GM19099 (cell line): ENCODE measurements around the gene BPIFB1.

Experiments used
- POLR2A ChIP-seq: IDR thresholded peaks from 3 replicates; pipeline ENCODE4 v1.6.1; 2011; ENCODE audit warnings: low read depth; ENCODE audit not compliant: insufficient read length; ENCODE audit errors: extremely low read depth

Gene BPIFB1

DNA sequence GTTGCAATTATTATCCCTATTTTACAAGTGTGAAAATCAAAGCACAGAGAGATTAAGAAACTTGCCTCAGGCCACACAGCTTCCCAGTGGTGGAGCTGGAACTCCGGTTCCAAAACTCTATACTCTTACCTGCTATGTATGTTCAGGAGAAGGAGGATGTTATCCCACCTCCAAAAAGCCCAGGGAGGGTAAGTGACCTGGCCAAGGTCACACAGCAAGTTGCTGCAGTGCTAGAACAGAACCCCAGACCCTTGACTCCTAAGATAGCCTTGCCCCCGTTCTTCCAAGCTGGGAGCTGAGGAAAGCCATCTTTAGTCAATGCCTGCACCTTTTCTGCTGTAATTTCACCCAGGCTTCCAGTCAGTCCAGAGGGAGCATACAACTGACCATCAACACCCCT is 42.3 kb downstream of the BPIFB1 start:
- no peak for TF ChIP-seq POLR2A

DNA sequence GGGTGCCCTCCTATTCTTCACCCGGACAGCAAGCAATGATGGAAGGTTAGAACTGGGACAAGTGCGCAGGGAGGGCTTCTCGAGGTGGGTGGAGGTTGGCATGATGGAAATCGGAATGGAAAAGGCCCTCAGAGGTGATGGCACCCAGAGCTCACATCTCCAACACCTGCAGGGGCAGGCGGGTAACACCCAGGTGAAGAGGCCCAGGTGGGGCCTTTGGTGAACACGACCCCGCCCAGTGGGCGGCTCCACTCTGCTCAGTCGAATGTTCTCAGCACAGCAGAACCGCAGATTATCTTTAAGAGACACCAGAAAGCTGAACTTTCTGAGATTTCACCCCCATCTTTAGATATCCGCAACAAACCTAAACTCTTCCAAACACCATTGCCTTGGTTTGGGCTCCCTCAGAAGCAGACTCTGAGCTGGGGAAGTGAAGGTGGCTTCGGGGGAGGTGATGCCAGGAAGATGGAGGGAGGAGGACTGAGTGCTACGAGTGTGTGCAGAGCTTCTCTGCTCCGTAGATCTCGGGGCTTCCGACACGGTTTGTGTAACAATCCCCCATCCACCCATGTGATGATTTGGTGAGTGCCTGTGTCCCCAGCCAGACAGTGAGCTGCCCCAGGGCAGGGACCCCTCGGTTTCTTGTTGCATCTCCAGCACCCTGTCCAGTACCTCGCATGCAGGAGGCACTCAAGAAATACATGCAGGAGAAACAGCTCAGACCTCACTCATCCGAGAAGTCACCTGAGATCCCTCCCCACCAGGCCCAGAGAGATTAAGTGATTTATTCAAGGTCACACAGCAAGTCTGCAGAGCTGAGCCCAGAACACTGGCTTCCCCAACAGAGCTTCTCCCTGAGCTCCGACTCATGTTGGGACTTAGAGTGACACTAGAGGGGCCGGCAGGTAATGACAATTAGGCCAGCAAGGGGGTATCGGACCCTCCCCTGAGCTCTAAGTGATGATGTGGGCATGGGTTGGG is 45.4 kb downstream of the BPIFB1 start:
- TF ChIP-seq POLR2A, result no peak

- no peak for TF ChIP-seq POLR2A
These were observed 50.0 kb downstream of the BPIFB1 start for GRCh38 chr20:33332905-33333456.

DNA sequence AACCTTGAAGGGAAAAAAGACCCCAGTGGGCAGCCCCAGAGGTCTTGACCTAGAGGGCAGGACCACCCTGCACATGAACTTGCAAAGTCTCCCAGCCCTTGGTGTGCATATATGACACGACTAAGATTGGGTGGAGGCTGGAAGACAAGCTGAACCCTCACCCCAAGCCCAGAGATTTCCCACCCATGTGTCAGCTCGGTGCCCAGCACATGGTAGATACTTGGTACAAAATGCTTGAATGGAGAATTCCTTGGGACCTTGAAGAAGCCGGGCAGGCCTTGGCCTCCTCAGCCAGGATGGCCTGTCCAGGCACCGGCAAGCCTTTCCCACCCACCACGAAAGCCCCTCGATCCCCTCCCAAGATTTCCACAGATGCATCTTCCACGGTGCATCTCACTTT is 50.6 kb downstream of the BPIFB1 start:
- TF ChIP-seq POLR2A, result no peak

- TF ChIP-seq POLR2A, result no peak
These were observed 51.1 kb downstream of the BPIFB1 start for GRCh38 chr20:33334111-33334510.

- no peak for TF ChIP-seq POLR2A
These were observed 53.4 kb downstream of the BPIFB1 start for GRCh38 chr20:33336375-33336774.

DNA sequence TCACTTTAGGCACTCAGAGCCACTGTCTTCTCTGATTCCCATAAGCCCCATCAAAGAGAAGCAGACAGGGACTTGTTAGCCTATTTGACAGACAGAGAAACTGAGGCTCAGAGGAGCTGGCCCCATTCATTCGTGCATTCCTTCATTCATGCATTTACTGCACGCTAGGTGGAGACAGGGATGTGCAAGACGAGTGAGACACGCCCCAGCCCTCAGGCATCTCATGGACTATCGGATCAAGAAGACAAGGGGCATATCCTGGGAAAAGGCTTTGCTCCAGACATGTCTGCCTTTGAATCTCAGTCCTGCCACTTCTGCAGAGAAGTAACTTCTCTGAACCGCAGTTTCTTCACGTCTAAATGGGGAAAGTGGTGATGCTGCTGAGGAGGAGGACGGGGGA is 54.1 kb downstream of the BPIFB1 start:
- TF ChIP-seq POLR2A, result no peak

DNA sequence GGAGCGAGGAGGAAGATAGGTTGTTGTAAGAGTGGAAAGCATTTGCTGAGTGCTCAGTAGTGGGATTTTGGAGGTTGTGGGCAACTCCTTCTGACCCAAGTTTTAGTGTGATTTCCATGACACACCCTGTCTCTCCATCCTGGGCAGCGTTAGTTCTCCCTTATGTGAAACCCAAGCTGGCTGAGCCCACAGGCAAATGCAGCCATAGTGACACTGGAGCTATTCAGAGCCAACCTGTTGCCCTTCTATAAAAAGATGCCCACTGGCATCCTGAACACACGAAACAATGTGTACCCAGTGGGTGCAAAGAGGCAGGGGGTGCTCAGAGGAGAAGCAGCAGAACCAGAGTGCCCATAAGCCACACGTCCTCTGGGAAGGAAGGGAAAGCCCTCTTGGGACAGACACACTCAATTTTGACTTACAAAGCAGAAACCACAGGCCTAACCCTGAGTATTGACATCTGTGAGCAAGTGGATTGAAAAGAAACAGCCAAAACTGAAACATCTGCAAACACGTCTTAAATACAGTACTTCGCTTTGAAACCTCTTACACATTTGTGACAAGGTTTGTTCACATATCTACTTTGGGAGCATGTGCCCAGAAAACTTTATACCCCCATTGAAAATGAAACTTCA is 54.6 kb downstream of the BPIFB1 start:
- TF ChIP-seq POLR2A, result no peak

- TF ChIP-seq POLR2A, result no peak
These were observed 55.6 kb downstream of the BPIFB1 start for GRCh38 chr20:33338467-33339258.

DNA sequence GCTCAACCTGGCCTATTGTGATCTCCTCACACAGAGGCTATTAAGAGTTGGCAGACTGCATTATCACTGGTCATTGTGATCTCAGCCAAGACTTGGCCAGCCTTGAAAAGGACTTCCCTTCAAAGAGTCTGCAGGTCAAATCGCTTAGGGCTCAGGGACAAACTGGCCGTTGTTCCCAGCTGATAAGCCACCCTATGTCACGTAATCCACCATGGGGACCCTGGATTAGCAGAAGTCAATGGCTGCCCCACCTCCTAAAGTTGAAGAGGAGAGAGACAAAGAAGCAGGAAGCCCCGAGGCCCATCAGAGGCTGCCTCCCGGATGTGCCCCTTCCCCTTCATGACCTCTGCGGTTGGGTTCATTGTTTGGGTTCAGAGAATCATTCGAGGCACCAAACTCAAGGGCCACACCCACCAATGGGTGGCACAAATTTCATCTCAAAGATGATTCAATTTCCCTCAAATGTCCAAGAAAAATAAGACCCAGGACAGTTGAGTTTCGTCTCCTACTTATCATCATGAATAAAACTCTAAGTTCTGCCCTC is 56.6 kb downstream of the BPIFB1 start:
- no peak for TF ChIP-seq POLR2A

- TF ChIP-seq POLR2A, result no peak
These were observed 60.5 kb downstream of the BPIFB1 start for GRCh38 chr20:33343521-33343920.

GRCh38 chr20:33345342-33345741 is 62.3 kb downstream of the BPIFB1 start:
- TF ChIP-seq POLR2A, result no peak

GRCh38 chr20:33348136-33348937 is 65.3 kb downstream of the BPIFB1 start:
- TF ChIP-seq POLR2A, result no peak

GRCh38 chr20:33349493-33349892 is 66.5 kb downstream of the BPIFB1 start:
- no peak for TF ChIP-seq POLR2A
